HG02840 (cell line): ENCODE measurements around the gene POLDIP3.

Experiments used
- ATAC-seq: cut with Tn5 transposase; IDR thresholded peaks from one replicate; pipeline ENCODE4 v1.9.1; 2021; ENCODE audit warnings: mild to moderate bottlenecking, moderate library complexity, moderate number of reproducible peaks; ENCODE audit not compliant: unreplicated experiment, low FRiP score

POLDIP3 gene

GRCh38 chr22:42642806-42643633 lies 28.3 kb upstream of the POLDIP3 start:
- no peak for ATAC-seq

DNA sequence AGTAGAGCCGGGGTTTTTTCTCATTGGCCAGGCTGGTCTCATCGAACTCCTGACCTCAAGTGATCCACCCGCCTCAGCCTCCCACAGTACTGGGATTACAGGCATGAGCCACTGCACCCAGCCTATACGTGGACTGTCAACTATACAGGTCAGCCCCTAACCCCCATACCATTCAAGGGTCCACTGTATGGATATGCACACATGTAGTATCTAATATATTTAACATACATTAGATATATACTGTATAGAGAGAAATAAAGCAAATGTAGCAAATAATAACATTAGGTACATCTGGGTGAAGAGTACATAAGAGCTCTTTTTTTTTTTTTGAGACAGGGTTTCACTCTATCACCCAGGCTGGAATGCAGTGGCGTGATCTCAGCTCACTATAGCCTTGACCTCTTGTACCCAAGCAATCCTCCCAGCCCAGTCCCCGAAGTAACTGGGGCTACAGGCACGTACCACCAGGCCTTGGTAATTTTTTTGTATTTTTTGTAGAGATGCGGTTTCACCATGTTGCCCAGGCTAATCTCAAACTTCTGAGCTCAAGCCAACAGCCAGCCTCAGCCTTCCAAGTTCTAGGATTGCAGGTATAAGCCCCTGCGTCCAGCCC lies 27.2 kb upstream of the POLDIP3 start:
- ATAC-seq: no peak

DNA sequence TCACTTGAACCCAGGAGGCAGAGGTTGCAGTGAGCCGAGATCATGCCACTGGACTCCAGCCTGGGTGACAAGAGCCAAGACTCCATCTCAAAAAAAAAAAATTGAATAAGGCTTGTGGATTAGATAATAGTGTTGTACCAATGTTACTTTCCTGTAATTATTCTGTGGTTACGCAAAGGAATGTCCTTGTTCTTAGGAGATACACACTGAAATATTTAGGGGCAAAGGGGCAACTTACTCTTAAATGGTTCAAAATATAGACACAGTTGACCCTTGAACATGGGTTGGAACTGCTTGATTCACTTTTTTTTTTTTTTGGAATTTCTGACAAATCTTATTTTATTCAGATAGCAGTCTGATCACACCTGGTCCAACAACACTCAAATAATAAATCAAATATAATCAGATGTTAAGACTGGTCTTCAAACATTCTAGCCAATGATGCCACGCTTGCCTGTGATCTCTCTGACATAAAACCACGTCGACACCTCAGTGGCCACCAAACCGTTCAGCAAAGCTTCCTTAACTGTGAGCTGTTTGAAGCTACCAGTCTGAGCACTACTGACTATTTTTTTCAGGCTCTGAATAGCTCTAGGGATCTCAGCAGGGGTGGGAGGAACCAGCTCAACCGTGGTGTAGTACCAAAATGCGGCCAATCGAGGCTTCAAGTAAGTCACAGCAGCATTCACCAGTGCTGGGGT lies 25.0 kb upstream of the POLDIP3 start:
- ATAC-seq: no peak

GRCh38 chr22:42637555-42637954 lies 22.9 kb upstream of the POLDIP3 start:
- ATAC-seq: no peak

DNA sequence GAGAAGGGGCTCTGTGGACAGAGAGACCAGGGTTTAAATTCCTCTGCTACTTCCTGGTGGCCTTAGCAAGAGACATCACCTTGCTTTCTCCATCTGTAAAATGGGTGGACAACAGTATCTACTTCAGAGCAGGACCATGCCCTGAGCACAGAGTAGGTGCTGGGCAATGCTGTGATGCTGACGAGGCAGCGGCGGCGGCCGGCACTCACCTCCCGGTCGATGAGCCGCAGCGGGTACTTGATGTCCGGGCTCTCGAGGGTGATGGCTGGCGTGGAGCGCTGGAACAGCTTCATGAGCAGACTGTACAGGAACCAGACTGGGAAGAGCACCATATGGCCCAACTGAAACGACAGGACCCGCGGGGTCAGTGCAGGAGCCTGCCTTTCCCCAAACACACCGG lies 21.8 kb upstream of the POLDIP3 start:
- no peak for ATAC-seq

GRCh38 chr22:42635531-42635930 lies 20.8 kb upstream of the POLDIP3 start:
- no peak for ATAC-seq

DNA sequence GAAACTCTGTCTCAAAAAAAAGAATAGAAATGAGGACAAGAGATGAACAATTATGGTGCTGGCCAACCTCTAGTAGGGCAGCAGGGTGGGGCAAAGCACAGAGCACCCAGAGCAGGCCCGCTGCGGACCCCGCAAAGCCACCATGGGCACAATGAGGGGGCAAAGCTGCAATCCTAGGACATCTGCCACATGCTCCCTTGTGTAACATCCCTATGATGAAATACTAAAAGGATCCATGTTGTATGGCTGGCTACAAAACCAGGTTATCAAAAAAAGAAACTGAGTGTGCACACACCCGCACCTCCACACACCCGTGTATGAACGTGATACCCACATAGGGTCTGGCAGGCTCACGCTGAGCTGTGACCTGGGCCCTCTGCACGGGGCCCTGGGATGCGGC lies 18.3 kb upstream of the POLDIP3 start:
- no peak for ATAC-seq

- no peak for ATAC-seq
These were observed 17.4 kb upstream of the POLDIP3 start for GRCh38 chr22:42632096-42632495.

DNA sequence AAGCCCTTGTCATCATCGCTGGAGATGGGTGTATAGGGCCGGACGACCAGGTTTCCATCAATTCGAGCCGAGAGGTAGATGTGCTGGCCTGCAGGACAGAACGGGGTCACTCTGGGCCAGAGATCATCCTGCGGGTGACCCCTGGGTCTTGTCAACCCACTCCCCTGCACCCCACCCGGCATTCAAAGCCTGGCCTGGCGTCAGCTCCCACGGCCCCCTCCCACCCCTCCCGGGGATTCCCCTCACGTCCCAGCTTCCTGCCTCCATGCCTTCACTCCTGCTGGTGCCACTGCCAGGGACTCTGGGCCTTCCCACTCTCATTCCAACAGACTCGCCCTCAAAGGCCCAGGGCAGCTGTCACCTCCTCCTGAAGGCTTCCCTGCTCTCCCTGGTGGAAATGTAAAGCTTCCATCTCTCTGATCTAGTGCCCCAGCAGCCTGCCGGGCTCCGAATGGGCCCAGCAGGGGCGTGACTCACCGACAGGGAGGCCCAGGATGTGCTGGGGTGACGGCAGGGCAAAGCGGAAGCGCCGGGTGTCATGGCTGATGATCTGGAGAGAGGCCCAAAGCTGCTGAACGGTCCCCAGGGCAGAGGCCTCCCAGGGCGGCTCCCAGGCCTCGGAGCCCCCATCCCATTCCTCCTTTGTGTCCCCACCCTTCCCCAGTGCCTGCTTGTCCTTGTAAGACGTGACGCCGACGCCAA lies 16.4 kb upstream of the POLDIP3 start:
- no peak for ATAC-seq

- no peak for ATAC-seq
These were observed 15.5 kb upstream of the POLDIP3 start for GRCh38 chr22:42630211-42630610.

DNA sequence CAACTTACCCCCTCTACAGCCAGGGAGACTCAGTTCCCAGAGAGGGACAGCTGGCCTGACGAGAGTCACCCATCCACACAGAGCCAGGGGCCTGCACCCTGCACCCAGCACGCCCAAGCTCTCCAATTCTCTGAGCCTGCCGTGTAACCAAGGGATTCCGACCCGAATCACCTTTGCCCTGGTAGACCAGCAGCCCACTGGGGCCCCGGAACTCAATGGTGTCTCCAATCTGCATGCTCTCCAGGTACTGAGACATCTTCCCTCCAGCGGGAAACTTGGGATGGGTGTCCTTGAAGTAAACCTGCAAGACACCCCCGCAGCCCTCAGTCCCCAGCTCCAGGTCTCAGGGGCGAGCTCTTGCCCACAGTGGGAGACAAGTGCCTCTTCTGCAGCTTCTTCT lies 13.3 kb upstream of the POLDIP3 start:
- no peak for ATAC-seq

DNA sequence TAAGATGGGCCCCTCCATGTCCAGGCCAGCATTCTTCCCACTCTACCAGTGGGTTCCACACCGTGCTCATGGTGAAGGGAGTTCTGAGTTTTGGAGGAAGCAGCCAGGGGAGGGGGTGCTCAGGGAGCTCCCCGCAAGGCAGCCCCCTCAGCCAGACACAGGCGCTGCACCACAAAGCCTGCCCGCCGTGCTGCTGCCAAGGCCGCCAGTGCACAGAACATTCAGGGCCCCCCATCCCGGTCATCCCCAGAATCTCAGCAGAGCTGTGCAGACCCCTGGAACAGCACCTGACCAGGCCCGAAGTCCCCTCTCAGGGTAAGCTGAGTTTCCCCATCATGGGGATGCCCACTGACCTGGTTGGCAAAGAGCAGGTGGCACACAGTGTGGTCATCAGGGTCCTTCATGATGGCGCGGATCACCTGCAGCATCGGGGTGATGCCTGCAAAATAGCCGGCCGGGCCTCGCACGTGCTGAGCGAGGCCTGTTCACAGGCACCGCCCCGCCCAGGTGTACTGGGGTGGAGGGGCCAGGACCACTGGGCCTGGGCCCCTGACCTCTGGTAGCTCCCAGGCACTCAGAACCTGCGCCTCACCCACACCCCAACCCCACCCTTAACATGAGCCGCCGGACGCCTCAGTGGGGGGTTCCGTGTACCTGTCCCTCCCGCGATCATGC lies 12.4 kb upstream of the POLDIP3 start:
- no peak for ATAC-seq

- ATAC-seq: no peak
These were observed 11.7 kb upstream of the POLDIP3 start for GRCh38 chr22:42626431-42626830.

DNA sequence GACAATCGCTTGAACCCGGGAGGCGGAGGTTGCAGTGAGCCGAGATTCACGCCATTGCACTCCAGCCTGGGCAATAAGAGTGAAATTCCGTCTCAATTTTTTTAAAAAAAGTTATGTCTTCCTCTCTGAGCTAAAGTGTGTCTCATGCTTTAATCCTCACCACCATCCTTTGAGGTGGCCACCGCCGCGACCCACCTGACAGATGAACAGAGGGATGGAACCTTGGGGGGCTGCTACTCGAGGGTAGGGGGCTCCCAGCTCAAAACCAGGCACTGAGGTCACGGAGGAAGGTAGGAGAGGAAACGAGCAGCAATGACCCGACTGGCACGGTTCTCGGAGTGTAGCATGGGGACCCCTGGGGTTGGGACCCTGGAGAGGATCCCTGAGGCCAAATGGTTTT lies 10.7 kb upstream of the POLDIP3 start:
- no peak for ATAC-seq

DNA sequence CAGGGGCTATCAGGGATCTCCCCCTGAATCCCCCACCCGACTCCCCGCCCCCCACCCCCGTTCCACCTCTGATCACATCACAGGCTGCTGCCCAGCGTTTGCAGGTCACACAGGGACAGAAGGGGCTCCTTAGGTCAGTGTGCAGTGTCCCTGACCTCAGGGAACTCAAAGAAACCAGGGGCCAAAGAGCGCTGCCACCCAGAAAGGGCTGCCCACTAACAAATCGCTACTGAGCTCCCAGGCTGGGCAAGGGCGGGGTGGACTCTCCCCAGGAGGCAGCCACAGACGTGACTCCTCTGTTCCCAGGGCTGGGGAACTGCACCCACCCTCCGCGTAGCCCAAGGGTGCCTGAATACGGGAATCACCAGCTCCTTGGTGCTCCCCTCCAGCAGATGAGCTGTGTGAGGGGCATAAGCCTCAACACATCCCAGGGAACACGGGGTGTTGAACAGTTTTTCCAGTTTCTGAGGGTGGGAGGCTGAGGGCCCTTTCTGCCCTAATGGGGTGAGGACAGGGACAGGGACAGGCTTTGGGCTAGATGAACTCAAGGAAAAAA lies 9.9 kb upstream of the POLDIP3 start:
- no peak for ATAC-seq

GRCh38 chr22:42623756-42624441 lies 9.2 kb upstream of the POLDIP3 start:
- no peak for ATAC-seq

DNA sequence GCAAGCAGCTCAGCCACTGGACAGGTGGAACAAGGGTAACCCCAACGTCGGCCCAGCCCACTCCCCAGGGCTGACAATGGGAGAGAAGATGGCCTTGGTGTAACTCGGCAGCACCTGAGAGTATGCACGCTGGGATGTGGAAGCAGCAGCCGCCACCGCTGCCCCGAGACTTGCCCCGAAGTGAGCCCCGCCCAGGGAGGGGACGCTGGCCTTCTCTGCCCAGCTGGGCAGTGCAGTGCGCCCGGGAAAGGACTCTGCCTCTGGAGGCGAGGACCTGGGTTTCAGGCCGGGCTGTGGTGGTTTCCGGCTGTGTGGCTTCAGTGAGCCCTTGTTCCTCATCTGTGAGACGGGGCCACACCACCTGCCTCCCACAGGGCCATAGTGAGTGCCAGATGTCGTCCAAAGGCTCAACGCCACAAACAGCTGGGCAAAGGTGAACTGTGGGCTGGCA lies 8.6 kb upstream of the POLDIP3 start:
- no peak for ATAC-seq

DNA sequence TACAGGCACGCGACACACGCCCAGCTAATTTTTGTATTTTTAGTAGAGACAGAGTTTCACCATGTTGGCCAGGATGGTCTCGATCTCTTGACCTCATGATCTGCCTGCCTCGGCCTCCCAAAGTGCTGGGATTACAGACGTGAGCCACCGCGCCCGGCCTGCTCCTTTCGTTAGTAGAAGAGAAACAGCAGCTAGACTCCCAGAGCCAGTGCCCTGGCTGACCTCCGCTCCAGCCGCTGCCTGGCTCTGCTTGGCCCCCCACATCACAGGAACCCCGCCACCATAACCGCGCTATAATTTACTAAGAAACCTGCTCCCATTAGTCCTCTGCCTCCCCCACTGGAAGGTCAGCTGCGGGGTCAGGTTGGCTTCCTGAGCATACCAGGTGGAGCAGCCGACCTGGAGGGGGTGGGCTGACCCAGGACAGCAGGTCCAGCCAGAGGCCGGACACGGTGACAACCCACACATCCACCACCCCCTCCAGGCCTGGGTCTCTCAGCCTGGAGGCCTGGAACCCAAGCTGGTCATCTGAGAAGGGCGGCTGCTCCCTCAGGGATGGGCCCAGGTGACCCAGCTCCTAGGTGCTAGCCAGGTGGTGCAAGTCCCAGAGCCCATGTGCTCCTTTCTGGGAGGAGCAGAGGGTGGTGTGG lies 7.5 kb upstream of the POLDIP3 start:
- no peak for ATAC-seq

GRCh38 chr22:42621505-42622002 lies 6.9 kb upstream of the POLDIP3 start:
- no peak for ATAC-seq
